HG03558 (cell line): ENCODE data around the gene SPRED3.

Experiments
- ATAC-seq: cut with Tn5 transposase; IDR thresholded peaks from one replicate; pipeline ENCODE4 v1.9.1; 2021; ENCODE audit warnings: moderate number of reproducible peaks; ENCODE audit not compliant: unreplicated experiment; ENCODE audit errors: extremely low read depth

SPRED3 gene

GRCh38 chr19:38442736-38443135, 54.2 kb downstream of the SPRED3 start:
- no peak for ATAC-seq

- ATAC-seq = no peak
Observed at GRCh38 chr19:38443458-38443999, 55.0 kb downstream of the SPRED3 start.

GRCh38 chr19:38444026-38444425, 55.5 kb downstream of the SPRED3 start:
- ATAC-seq = no peak

- no peak for ATAC-seq
Observed at GRCh38 chr19:38445362-38445761, 56.9 kb downstream of the SPRED3 start.

GRCh38 chr19:38448225-38448624, 59.7 kb downstream of the SPRED3 start:
- ATAC-seq = no peak
